Loucy (cell line): Measurements from ENCODE around the gene CLCA1.

ENCODE experiments used
- H2AFZ ChIP-seq: fragments of 200-600 bp; sonication (generic); 2 replicates; pipeline ENCODE4 v1.6.0; 2016; ENCODE audit warnings: antibody characterized with exemption, mild to moderate bottlenecking, low read length, moderate library complexity
- H3F3A ChIP-seq: fragments of 200-600 bp; 2 replicates; pipeline ENCODE4 v1.6.0; 2016; ENCODE audit warnings: antibody characterized with exemption, low read depth, mild to moderate bottlenecking
- H3K27me3 ChIP-seq: fragments of 200-600 bp; sonication (generic); 2 replicates; pipeline ENCODE4 v1.6.1; 2014; ENCODE audit warnings: low read length, mild to moderate bottlenecking; ENCODE audit not compliant: insufficient read depth, poor library complexity, severe bottlenecking
- H3K36me3 ChIP-seq: fragments of 200-600 bp; sonication (generic); 2 replicates; pipeline ENCODE4 v1.6.1; 2016; ENCODE audit warnings: low read length; ENCODE audit not compliant: insufficient read depth
- H3K4me1 ChIP-seq: fragments of 200-600 bp; sonication (generic); 2 replicates; pipeline ENCODE4 v1.5.1; 2014; ENCODE audit warnings: low read length, mild to moderate bottlenecking; ENCODE audit not compliant: insufficient read depth, poor library complexity, severe bottlenecking
- H3K4me2 ChIP-seq: fragments of 200-600 bp; sonication (generic); 2 replicates; pipeline ENCODE4 v1.6.0; 2014; ENCODE audit warnings: antibody characterized with exemption, low read length, low read depth, mild to moderate bottlenecking; ENCODE audit not compliant: poor library complexity, severe bottlenecking
- H3K4me3 ChIP-seq: fragments of 200-600 bp; sonication (generic); 2 replicates; pipeline ENCODE4 v1.5.1; 2014; ENCODE audit warnings: low read length, mild to moderate bottlenecking, mixed read lengths; ENCODE audit not compliant: poor library complexity, severe bottlenecking
- H3K79me2 ChIP-seq: fragments of 200-600 bp; sonication (generic); 2 replicates; pipeline ENCODE4 v1.6.1; 2014; ENCODE audit warnings: low read length; ENCODE audit not compliant: insufficient read depth
- H3K9ac ChIP-seq: fragments of 200-600 bp; sonication (generic); 2 replicates; pipeline ENCODE4 v1.6.0; 2014; ENCODE audit warnings: mild to moderate bottlenecking, low read depth, low read length, moderate library complexity; ENCODE audit not compliant: poor library complexity, severe bottlenecking
- H3K9me2 ChIP-seq: fragments of 200-600 bp; sonication (generic); replicated peaks from 2 replicates; pipeline ENCODE4 v1.6.1; 2016; ENCODE audit warnings: low read depth, low read length, mixed read lengths
- H3K9me3 ChIP-seq: fragments of 200-600 bp; sonication (generic); 2 replicates; pipeline ENCODE4 v1.6.1; 2014; ENCODE audit warnings: mild to moderate bottlenecking, antibody characterized with exemption, low read length, low read depth; ENCODE audit not compliant: insufficient read depth
- H4K20me1 ChIP-seq: fragments of 200-600 bp; sonication (generic); 2 replicates; pipeline ENCODE4 v1.6.0; 2014; ENCODE audit warnings: antibody characterized with exemption, low read length, mild to moderate bottlenecking; ENCODE audit not compliant: insufficient read depth, poor library complexity, severe bottlenecking
- CTCF ChIP-seq: fragments of 200-600 bp; sonication (generic); conservative IDR thresholded peaks from 2 replicates; pipeline ENCODE4 v1.5.1; 2014; ENCODE audit warnings: mild to moderate bottlenecking, antibody characterized with exemption, low read length
- EZH2phosphoT487 ChIP-seq: fragments of 200-600 bp; IDR thresholded peaks from 2 replicates; pipeline ENCODE4 v1.6.1; 2018; ENCODE audit warnings: antibody characterized with exemption, mild to moderate bottlenecking, moderate library complexity, borderline replicate concordance

The CLCA1 gene

GRCh38 chr1:86507935-86508582, 39.3 kb downstream of the CLCA1 start:
- H3K79me2 ChIP-seq, result no peaks in the 10 kb centered on the region
- no peaks in the 10 kb centered on the region for H4K20me1 ChIP-seq
- no peak overlapping the region for H3K4me3 ChIP-seq
- no peaks in the 10 kb centered on the region for H3K9me2 ChIP-seq
- H3K9ac ChIP-seq, result no peak overlapping the region
- TF ChIP-seq CTCF (peak; percentile 66), EZH2phosphoT487 (no peak)
- no peaks in the 10 kb centered on the region for H3K4me1 ChIP-seq
- H3F3A ChIP-seq, result no peaks in the 10 kb centered on the region
- H3K36me3 ChIP-seq, result no peaks in the 10 kb centered on the region
- H3K27me3 ChIP-seq, result no peaks in the 10 kb centered on the region
- H3K9me3 ChIP-seq, result no peaks in the 10 kb centered on the region
- H3K4me2 ChIP-seq, result no peak overlapping the region
- no peak overlapping the region for H2AFZ ChIP-seq

- H3K9ac ChIP-seq, result no peak overlapping the region
- TF ChIP-seq CTCF (no peak), EZH2phosphoT487 (no peak)
- H4K20me1 ChIP-seq, result no peaks in the 10 kb centered on the region
- no peaks in the 10 kb centered on the region for H3K36me3 ChIP-seq
- no peaks in the 10 kb centered on the region for H3K9me2 ChIP-seq
- no peak overlapping the region for H2AFZ ChIP-seq
- H3K79me2 ChIP-seq, result no peaks in the 10 kb centered on the region
- no peak overlapping the region for H3K4me3 ChIP-seq
- H3K4me2 ChIP-seq, result no peak overlapping the region
- H3K27me3 ChIP-seq, result no peaks in the 10 kb centered on the region
- no peaks in the 10 kb centered on the region for H3K9me3 ChIP-seq
- no peaks in the 10 kb centered on the region for H3K4me1 ChIP-seq
- H3F3A ChIP-seq, result no peaks in the 10 kb centered on the region
Measured at GRCh38 chr1:86508583-86508969, 39.8 kb downstream of the CLCA1 start.

GRCh38 chr1:86515597-86515996, 46.9 kb downstream of the CLCA1 start:
- Histone ChIP-seq H3K4me1 (no peaks in the 10 kb centered on the region), H3K4me3 (no peak overlapping the region), H3K27me3 (no peaks in the 10 kb centered on the region), H3K79me2 (no peaks in the 10 kb centered on the region), H3F3A (no peaks in the 10 kb centered on the region), H3K9ac (no peak overlapping the region), H3K9me2 (no peaks in the 10 kb centered on the region), H3K4me2 (no peak overlapping the region), H2AFZ (no peak overlapping the region), H3K9me3 (no peaks in the 10 kb centered on the region), H4K20me1 (no peaks in the 10 kb centered on the region), H3K36me3 (no peaks in the 10 kb centered on the region)
- no peak for TF ChIP-seq EZH2phosphoT487
- TF ChIP-seq CTCF, result peak; percentile 57
